ENCODE results near the gene CTNNAL1. TPM values are rescaled to one million over a fixed set of nuclear protein-coding genes. Genes with fewer than 3 reads are reported as not detected.
"Not testable (repeated sequence)": the region's sequence is repeated elsewhere in the genome, so short reads cannot be mapped to it uniquely, and the experiment has no call there.

The CTNNAL1 gene
- total RNA-seq, 2 donors from 2014 or later: 98.9 to 120 TPM

GRCh38 chr9:108928386-108928785, 84.9 kb downstream of the CTNNAL1 start:
- peaks cover 0 to 13% of the 10 kb centered on the region in 2 donors for H3K4me1 ChIP-seq
- no peak for DNase-seq (ENCODE audit: low spot score)
- no peaks in the 10 kb centered on the region for H3K9me3 ChIP-seq
- H3K4me3 ChIP-seq: no peak overlapping the region
- H3K36me3 ChIP-seq: peaks cover 48% of the 10 kb centered on the region
- no peak overlapping the region for H3K27ac ChIP-seq
- no peaks in the 10 kb centered on the region for H3K27me3 ChIP-seq
- no peak for TF ChIP-seq CTCF (IDR thresholded peaks at IDR 0.05)

GRCh38 chr9:108924466-108924865, 88.8 kb downstream of the CTNNAL1 start:
- Histone ChIP-seq H3K27me3 (no peaks in the 10 kb centered on the region), H3K4me3 (no peak overlapping the region), H3K4me1 (no peaks in the 10 kb centered on the region), H3K27ac (no peak overlapping the region), H3K36me3 (peaks cover 77% of the 10 kb centered on the region), H3K9me3 (no peaks in the 10 kb centered on the region)
- DNase-seq (ENCODE audit: low spot score): no peak
- TF ChIP-seq CTCF (IDR thresholded peaks at IDR 0.05): no peak

- no peak for TF ChIP-seq CTCF (IDR thresholded peaks at IDR 0.05)
- no peak overlapping the region for H3K4me3 ChIP-seq
- no peak for DNase-seq (ENCODE audit: low spot score)
- H3K36me3 ChIP-seq: peaks cover 80% of the 10 kb centered on the region
- H3K27ac ChIP-seq: no peak overlapping the region
- no peaks in the 10 kb centered on the region for H3K9me3 ChIP-seq
- H3K4me1 ChIP-seq: no peaks in the 10 kb centered on the region
- no peaks in the 10 kb centered on the region for H3K27me3 ChIP-seq
Observed at GRCh38 chr9:108921200-108921599, 92.1 kb downstream of the CTNNAL1 start.

- peaks cover 80% of the 10 kb centered on the region for H3K36me3 ChIP-seq
- H3K27ac ChIP-seq; H3K27me3 ChIP-seq; H3K9me3 ChIP-seq; H3K4me1 ChIP-seq; DNase-seq (ENCODE audit: low spot score); H3K4me3 ChIP-seq: not testable (repeated sequence)
Observed at GRCh38 chr9:108920401-108920800, 92.9 kb downstream of the CTNNAL1 start.

- Histone ChIP-seq H3K36me3 (peaks cover 81% of the 10 kb centered on the region), H3K4me3 (no peak overlapping the region), H3K27ac (no peak overlapping the region), H3K27me3 (no peaks in the 10 kb centered on the region), H3K4me1 (no peaks in the 10 kb centered on the region), H3K9me3 (no peaks in the 10 kb centered on the region)
- no peak for TF ChIP-seq CTCF (IDR thresholded peaks at IDR 0.05)
- DNase-seq (ENCODE audit: low spot score): no peak
Observed at GRCh38 chr9:108919517-108919916, 93.8 kb downstream of the CTNNAL1 start.

GRCh38 chr9:108913391-108913790, 99.9 kb downstream of the CTNNAL1 start:
- Histone ChIP-seq H3K36me3 (peaks cover 78% of the 10 kb centered on the region), H3K4me1 (no peaks in the 10 kb centered on the region), H3K27me3 (no peaks in the 10 kb centered on the region), H3K4me3 (no peak overlapping the region), H3K9me3 (no peaks in the 10 kb centered on the region), H3K27ac (no peak overlapping the region)
- no peak for DNase-seq (ENCODE audit: low spot score)
- TF ChIP-seq CTCF (IDR thresholded peaks at IDR 0.05): no peak
